ENCODE measurements around the gene XYLB.

The XYLB gene

DNA sequence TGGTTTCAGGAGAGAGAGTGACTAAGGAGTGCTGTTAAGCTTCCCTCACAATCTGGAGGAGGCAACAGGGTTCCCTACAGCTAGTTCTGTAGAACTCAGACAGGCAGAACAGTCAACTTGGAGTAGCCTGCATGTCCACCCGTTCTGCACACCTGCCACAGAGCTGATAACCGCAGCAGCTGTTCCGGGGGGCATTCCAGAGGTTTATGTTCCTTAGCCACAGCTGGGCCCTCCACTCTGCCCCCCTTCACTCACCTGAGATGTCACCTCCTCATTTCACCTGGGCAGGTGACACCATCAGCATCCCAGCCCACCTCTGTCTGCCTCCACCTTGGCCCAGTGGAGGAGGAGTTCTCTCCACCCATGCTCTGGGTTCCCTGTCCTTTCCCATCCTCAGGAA, 22.6 kb downstream of the XYLB start:
- no peak for TF ChIP-seq CTCF (IDR thresholded peaks at IDR 0.05)

- TF ChIP-seq CTCF (IDR thresholded peaks at IDR 0.05), result no peak
These were observed 23.6 kb downstream of the XYLB start for GRCh38 chr3:38370149-38370548.

- no peak for TF ChIP-seq CTCF (IDR thresholded peaks at IDR 0.05)
These were observed 24.3 kb downstream of the XYLB start for GRCh38 chr3:38370861-38371260.

DNA sequence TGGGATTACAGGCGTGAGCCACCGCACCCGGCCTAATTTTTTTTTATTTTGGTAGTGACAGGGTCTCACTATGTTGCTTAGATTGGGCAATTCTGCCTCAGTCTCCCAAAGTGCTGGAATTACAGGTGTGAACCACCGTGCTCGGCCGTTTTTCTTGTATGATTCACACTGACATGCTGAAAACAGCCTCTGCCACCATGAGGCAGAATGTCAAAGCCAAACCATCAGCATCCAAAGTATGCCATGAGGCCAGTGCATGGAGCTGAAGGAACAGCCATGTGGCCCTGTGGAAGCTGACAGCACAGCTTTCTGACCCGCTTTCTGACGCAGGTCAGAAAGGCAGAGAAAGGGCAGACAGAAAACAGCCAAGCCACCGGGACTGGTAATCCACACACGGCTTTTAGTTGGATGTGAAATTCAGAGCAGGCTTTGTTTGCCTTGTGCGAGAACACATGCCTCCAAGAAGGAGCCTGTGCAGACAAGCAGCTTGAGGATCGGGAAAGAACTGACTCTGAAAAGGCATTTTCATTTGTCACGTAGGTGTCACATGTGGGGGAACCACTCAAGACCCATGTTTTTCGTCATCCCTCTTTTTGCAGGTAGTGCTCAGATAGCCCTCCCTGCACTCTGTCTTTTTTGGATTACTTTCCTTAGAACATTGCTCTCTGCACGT, 25.1 kb downstream of the XYLB start:
- TF ChIP-seq CTCF (IDR thresholded peaks at IDR 0.05), result no peak

- TF ChIP-seq CTCF (IDR thresholded peaks at IDR 0.05), result no peak
These were observed 25.6 kb downstream of the XYLB start for GRCh38 chr3:38372214-38372601.

DNA sequence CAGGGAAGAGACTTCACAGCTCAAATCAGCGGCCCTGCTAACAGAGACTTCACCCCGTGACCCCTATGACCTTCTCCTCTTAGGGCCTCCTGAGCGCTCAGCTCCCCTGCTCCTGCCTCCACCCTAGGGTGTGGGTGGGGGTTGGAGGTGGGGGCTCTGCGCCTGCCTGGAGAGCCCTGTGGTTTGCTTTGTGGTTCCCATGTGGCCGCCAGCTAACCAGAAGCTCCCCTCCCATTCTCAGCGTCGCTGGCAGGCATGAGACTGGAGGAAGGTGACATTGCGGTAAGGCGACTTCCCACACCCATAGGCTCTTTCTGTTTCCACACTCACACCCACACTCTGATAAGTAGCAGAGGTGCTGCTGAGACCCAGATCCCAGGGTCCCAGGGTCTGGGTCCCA, 27.6 kb downstream of the XYLB start:
- TF ChIP-seq CTCF (IDR thresholded peaks at IDR 0.05), result no peak

DNA sequence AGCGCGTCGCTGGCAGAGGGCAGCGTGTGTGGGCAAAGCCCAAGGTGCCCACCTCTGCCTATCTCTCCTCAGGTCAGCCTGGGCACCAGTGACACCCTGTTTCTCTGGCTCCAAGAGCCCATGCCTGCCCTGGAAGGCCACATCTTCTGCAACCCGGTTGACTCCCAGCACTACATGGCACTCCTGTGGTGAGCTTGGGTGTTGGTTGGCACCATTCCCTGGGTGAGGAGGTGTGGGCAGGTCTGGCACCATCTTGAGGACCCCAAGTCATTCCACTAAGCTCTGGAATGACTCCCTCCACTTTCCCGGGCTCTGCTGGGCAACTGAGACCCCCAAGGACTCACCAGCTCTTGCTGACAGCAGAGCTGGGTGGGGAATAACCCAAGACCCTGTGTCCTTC, 28.5 kb downstream of the XYLB start:
- no peak for TF ChIP-seq CTCF (IDR thresholded peaks at IDR 0.05)
